RPMI7951 (cell line): Measurements from ENCODE around the gene TSFM. TPM values are rescaled to one million over a fixed set of nuclear protein-coding genes. Genes with fewer than 3 reads are reported as not detected.
"Not testable (repeated sequence)": the region's sequence is repeated elsewhere in the genome, so short reads cannot be mapped to it uniquely, and the experiment has no call there.

Source experiments
- DNase-seq: peaks from one replicate; pipeline ENCODE4 v3.0.0-alpha.2; 2012; ENCODE audit warnings: low read depth
- total RNA-seq: library from RNA; depleted of rRNA; stranded (reverse); fragments of >200 nt; shearing (Covaris generic); gene quantifications from 2 replicates; pipeline ENCODE4 v1.2.3, GENCODE V29; 2014

Gene TSFM
- total RNA-seq, 1 experiment from 2014 or later: 43.1 TPM

DNA sequence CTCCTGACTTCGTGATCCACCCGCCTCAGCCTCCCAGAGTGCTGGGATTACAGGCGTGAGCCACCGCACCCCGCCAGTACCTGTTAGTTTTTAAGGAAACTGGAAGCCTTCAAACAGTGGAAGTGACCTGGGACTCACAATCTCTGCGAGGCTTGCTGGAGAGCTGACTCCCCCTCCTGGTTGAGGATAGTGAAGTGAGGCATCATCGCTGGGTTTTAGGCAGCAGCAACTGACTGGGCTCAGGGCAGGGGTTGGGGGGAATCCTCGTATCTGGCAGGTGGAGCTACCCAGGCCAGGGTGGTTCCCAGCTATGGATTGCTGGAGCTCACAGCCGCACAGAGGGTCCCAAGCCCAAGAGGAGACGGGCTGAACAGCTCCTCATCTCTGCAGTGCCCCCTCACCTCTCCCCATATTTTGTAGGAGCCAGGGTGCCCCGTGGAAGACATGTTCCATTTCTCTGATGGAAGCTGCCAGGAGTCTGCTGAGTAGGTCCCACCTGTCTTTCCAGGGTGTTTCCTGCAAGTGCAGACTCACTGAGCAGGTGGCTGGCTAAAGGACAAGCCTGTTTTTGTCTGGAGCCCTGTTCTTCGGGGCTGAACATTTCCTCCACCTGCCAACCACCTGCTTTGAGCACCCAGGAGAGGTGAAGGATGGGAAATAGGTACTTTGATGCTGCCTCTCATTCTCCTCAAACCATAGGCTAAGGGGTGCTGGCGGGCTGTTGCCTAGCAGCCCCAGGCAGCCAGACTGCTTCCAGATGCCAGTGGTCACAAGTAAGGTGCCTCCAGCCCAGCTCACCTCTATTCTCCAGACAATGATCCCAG is 32.8 kb downstream of the TSFM start:
- no peak for DNase-seq

GRCh38 chr12:57816001-57816854 is 33.6 kb downstream of the TSFM start:
- no peak for DNase-seq

DNA sequence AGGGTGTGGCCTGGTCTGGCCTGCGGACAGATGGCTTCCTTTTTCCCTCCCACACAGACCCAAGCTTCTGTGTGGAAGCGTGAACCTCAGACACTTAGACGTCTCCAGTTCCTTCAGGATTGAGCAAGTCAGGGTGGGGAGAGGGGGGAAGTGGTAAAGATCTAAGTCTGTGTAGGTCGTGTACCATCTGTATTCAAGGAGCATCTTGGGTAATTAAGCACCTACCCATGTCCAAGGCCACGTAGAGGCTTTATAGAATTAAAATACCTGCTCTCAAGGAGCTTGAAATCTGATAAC is 34.2 kb downstream of the TSFM start:
- no peak for DNase-seq

- DNase-seq: no peak
Observed at GRCh38 chr12:57817261-57817989, 34.8 kb downstream of the TSFM start.

GRCh38 chr12:57817990-57818331 is 35.4 kb downstream of the TSFM start:
- not testable (repeated sequence) for DNase-seq

GRCh38 chr12:57820119-57820518 is 37.5 kb downstream of the TSFM start:
- DNase-seq: not testable (repeated sequence)

- not testable (repeated sequence) for DNase-seq
Observed at GRCh38 chr12:57821015-57821414, 38.4 kb downstream of the TSFM start.

GRCh38 chr12:57821474-57822214 is 39.1 kb downstream of the TSFM start:
- no peak for DNase-seq

DNA sequence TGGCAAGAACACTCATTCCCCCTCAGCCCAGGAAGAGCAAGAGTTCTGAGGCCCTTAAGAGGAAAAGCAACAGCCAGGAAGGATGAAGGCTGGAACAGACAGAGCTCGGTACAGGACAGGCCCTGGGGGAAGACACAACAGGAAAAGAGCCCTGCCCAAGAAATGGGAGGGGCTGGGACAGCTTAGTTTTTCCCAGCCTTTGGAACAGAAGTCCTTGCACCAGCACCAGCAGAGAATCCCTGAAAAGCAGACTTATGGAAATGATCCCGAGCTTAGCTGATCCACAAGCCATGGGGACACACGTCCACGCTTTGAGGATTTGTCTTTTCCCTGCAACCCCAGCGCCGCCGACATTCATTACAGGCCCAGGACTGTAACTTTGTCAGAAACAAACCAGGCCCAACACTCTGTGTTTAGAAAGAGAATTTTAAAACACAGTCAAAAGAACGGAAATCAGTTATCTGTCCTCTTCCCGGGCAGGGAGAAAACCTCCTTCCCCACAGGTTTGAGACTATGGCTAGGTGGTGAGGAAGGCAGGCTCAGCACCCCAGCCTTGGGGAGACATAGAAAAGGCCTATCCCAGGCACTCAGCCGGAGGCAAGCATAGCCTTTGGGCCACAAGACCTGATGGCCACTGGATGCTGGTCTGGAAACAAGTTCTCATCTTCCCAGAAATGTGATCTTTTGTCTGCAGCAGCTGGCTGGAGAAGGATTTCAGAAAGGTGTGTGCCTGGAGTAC is 40.0 kb downstream of the TSFM start:
- DNase-seq: no peak

DNA sequence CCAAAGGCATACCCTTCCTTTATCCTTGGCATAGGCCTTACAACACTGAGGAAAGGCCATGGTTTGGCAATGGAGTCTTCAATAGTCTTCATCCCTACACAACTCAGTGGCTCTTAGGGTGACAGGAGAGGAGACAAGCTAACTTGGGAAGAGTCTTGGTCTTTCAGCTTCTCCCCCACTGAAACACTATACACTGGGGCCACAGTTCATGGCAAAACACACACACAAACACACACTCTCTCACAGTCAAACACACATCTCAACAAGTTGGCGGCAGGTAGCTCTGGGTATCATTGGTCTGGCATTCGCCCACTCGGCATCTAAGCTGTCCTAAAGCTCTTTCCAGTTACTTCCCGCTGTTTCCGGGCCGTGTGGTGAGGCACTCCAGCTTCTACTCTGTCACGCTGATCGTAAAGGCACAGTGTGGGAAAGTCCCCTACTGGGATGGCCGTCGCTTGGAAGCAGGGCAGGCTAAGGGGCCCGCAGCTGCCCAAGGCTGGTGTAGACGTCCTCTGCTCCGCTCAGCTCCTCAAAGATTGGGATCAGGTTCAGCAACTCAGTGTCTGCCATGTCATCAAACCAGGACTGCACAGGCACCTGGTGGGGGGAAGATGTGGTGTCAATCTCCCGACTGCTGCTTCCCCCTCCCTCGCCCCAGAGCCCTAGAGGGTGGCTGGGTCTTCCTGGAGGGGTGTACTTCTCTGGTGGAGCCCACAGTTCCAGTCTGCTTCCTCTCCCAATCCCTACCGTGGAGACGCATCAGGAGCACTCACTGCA is 40.7 kb downstream of the TSFM start:
- DNase-seq: no peak

DNA sequence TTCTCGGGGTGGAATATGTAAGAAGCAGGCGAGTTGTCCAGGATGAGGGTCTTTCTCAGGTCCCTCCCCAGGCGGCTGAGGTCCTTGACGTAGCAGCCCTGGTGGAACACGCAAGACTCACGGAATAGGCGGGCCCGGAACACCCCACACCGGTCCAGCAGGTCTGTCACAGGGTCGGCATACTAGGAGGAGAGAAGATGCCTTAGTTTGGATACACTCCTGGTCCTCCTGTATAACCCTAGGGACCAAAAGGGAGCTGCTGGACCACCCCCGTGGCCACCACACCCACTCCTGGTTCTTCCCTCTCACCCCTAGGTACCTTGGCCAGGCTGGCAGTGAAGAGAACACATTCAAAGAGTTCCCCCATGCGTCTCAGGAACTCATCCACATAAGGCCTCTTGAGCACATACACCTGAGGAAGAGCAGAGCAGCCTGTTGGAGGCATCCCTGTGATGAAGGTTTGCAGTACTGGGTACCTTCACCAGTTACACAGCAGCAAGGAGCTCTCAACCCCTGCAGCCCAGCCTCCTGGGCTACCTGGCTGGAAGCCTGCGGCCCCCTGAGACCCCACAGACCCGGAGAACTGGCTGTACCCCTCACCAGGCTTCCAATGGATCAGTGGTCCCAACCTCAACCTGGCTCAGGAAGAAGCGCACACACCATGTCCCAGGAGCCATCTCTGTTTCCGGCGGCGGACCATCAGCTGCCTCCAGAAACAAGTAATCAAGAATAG is 41.5 kb downstream of the TSFM start:
- DNase-seq: no peak

- DNase-seq: no peak
Observed at GRCh38 chr12:57825451-57825850, 42.9 kb downstream of the TSFM start.

- no peak for DNase-seq
Observed at GRCh38 chr12:57826400-57826799, 43.8 kb downstream of the TSFM start.

DNA sequence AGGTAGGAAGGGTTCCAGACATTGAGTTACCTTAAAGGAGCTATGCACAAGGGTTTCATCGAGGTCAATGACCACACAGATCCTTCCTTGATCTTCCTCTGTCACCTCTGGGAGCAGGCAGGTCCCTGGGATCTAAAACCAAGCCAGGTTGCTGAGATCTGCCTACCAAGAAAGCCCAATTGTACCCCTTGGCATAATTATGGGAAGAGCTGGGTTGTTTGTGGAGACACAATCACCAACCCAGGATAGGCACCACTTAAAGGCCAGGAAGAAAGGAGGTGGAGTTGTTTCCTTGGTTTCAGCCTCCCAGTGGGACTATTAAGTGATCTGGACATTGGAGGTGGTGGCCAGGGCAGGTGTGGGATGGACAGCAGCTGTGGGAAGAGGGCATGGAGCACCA is 44.4 kb downstream of the TSFM start:
- DNase-seq: no peak

- DNase-seq: no peak
Observed at GRCh38 chr12:57829025-57829777, 46.6 kb downstream of the TSFM start.

DNA sequence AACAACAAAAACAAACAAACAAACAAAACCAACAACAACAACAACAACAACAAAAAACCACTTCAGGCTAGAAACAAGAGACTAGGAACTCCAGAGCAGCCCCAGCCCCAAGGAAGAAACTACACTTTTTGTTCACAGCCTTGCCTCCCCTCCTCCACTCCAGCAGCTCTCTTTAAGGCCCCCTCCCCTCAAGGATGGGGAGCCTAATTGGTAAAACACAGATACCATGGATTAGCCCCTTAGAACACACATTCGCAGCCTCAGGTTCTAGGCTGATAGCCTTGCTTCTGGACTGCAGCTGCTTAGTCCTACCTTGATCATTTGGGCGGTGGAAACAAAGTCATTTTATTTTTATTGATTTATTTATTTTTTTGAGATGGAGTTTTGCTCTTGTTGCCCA is 47.8 kb downstream of the TSFM start:
- DNase-seq: no peak

DNA sequence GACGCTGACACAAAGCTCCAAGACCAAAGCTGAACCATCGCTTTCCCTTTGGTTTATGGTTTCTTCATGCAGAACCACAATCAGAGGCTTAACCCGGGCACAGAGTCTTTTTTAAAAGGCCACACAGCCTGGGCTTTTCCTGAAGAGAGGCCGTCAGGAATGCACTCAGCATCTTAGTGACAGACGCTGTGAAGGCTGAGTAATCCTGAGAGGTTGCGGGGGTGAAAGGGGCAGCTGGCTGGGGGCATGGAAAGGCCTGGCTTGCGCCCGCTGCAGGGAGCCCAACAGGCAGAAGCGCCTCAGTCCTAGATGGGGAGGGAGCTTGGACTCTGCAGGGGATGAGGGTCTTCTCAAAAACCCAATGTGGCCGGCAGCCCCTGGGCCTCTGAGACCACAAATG is 50.4 kb downstream of the TSFM start:
- peak; percentile 48 for DNase-seq

DNA sequence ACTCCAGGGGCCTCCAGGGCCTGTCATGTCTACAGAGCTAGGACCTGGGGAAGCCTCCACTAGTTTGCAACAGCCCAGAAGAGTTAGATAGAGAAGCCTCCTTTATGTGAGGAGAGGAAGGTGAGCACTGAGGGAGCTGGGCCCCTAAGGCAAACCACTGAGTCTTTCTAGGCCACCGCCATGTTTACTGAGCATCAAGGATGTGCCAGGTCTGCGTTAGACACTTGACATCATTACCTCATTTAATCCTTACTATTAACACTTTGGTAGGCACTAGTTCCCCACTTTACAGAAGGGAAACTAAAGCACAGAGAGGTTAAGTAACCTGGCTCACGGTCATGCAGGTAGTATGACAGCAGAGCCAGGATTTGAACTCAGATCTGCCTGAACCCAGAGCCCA is 51.1 kb downstream of the TSFM start:
- no peak for DNase-seq
